ENCODE data around the gene PANK1.
"Not testable (repeated sequence)": the region's sequence is repeated elsewhere in the genome, so short reads cannot be mapped to it uniquely, and the experiment has no call there.

Gene PANK1

DNA sequence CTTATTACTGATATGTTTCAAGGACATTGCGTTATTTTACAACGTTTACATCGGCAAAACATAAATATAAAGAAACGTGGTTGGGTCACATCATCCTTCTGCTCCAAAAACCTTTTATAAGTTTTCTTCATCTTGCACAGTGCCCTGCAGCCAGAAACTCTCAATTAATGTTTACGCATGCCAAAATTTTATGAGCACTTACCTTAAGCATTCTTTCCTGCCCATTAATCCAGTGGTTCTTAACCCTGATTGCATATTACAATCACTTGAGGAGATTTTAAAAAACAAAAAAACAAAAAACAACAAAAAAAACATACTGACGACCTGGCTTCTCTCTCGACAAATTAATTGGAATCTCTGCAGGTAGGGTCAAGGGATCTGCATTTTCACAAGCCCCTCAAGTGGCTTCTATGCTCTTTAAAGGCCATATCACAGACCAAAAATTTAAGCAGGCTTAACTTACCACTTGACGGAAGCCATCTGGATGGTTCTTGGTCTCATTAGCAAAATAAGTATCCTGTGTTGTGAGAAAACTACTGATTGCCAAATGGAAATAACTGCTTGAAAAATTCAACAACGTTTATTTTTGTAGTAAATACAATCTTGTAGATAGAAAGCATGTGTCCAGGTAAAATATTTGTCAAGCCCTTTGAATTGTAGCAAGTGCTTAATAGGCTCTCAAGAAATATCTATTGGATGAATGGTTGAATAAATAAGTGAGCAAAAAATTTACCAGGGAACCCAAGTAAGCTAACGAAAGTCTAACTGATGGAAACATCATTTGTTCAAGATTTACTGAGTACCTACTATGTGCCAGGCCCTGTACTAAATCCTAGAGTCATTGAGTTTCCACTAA lies 78.7 kb downstream of the PANK1 start:
- DNase-seq: no peak

- DNase-seq: no peak
Measured at GRCh38 chr10:89565180-89565579, 79.9 kb downstream of the PANK1 start.

DNA sequence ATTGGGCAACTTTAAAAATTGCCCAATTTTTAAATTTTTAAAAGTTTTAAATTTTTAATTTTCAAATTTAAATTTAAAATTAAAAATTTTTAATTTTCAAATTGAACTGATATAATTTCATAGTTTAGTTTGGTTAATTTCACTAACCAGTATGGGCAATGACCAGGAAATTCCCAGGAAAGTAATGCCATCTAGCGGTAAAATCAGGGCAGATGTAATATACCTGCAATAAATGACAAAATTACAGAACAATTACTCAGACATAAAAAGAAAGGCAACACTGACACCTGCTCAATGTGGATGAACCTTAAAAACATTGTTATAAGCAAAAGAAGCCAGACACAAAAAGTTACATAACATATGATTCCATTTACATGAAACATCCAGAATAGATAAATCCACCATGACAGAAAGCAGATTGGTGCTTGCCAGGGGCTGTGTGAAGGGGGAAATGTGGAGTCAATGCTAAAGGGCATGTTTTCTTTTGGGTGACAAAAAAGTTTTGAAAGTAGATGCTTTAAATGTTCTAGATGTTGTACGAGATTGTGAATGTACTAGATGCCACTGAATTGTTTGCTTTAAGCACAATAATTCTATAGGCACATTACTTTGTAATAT lies 81.1 kb downstream of the PANK1 start:
- DNase-seq: no peak

GRCh38 chr10:89563311-89563710 lies 81.7 kb downstream of the PANK1 start:
- DNase-seq: no peak

- DNase-seq: no peak
Measured at GRCh38 chr10:89556600-89556999, 88.4 kb downstream of the PANK1 start.

DNA sequence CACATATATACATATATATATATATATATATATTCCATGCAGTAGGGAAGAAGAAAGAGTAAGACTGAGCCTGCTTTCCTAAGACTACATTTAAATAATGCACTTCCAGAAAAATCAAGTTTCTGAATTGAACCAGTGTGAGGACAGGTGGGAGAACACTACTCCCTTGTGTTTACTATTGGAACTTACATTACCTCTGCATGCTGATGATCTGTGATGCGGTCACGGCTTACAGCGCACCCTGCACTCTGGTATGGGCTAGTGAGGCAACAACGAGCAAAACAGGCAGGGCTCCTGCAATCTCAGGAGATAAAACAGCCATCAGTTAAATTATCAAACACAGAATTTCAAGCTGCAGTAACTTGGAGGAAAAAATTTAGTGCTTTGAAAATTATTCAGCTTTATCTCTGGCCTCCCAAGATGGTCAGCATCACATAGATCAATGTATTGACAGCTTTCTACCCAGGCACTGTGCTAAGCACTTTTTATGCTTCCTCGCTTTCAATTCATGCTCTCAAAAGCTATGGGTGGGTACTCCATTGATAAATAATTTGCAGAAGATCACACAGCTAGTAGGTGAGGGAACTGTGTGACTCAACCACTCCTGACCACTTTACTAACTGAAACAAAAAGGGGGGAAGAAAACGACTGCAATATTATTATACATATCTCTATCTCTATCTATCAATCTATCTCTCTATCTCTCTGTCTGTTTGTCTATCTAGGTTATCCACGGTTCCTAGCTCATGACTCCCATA lies 89.2 kb downstream of the PANK1 start:
- DNase-seq: no peak

DNA sequence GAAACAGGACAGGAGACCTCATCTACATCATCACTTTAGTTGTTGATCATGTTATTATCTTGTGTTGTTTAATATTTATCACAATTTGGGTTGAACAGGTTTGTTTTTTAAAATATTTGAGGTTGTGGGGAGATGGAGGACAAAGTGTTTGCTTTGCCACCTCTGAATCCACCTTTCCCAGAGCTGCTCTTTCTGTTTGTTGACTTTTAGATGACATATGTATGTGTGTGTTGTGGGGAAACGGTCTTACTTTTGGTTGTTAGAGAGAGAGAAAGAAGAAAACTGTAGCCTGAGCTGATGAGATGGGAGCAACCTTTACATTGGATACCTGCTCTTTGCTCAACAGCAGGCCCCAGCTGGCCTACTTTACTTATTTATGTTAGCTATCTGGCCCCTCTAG lies 90.6 kb downstream of the PANK1 start:
- DNase-seq: no peak

DNA sequence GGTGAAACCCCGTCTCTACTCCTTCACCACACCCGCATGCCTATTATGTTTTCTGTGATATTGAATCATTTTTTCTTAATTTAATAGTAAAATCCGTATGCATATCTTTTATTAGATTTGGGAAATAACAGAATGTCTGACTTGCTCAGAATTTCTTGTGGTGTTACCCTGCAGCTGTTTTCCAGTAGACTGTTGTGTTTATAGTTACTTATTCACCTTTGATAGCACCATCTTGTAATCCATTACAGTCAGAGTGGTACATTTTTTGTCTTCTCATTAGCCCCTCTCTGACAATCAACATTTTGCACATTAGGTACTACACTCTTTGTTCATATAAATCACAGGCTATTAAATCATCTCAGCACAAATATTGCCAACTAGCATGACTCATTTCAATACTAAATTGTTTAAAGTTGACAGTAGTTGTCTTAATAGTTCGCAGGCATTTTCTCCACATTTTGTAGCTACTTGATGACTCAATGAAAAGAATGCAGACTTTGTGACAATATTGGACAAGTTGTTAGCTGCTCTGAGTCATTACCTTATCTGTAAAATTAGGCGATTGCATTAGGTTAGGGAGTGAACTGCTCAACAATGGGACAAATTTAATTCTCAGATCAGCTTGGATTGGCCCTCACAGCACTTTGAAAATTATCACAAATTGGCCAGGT lies 91.8 kb downstream of the PANK1 start:
- no peak for DNase-seq

- DNase-seq: no peak
Measured at GRCh38 chr10:89552213-89552612, 92.8 kb downstream of the PANK1 start.

DNA sequence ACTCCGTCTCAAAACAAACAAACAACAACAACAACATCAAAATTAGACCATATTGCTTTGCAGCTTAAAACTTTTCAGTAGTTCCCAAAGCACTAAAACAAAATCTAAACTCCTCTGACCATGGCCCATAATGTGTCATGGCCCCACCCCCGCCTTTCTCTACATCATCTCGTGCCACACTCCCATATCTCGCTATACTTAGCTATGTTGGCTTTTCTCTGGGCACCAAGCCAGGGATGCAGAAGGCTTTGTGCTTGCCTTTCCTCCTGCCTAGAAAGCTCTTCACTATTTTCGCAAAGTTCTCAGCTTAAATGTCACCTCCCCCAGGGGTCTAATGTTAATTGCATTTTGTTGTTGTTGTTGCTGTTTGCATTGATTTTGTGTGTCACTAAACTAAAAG lies 94.5 kb downstream of the PANK1 start:
- DNase-seq: no peak

DNA sequence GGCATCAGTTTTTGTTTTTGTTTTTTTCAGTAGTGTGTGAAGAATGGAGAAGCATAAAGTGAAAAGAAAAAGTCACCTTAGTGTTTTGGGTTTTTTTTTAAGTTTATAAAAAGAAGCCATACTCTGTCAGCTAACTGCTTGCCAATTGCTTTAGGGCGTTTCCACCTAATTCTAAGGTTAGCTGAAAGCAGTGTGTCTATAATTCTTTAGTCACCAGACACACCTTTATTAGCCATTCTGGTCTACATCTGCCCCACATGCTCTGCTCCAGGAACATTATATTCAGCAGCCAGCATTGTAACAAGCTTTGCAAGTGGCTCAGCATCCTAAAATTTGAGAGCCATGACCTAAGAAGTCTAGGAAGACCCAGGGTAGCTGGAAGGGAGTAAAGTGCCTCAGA lies 95.5 kb downstream of the PANK1 start:
- DNase-seq: no peak

- DNase-seq: no peak
Measured at GRCh38 chr10:89548673-89549072, 96.4 kb downstream of the PANK1 start.

DNA sequence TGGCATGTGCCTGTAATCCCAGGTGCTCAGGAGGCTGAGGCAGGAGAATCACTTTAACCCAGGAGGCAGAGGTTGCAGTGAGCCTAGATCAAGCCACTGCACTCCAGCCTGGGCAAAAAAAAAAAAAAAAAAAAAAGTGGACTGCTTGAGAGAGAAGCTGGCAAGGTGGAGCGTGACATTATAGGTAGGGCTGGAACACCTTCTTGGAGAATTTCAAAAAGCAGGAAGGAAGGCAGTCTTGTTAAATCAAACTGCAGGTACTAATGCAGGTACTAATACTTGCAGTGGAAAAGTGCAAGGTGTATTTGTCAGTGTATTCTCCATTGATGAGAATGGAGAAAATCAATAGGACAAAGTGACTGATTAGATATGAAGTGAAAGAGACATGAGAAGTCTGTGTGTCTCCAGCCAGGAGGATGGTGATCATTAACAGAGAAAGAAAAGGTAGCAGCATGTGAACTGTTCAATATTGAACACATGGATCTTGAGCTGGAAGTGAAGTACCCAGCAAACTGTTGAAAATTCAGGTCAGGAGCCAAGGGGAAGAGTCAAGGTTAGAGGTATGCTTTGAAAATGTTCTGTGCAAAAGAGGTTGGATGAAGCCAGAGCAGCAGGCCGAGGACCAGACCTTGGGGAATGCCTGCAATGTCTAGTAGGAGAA lies 97.1 kb downstream of the PANK1 start:
- no peak for DNase-seq

DNA sequence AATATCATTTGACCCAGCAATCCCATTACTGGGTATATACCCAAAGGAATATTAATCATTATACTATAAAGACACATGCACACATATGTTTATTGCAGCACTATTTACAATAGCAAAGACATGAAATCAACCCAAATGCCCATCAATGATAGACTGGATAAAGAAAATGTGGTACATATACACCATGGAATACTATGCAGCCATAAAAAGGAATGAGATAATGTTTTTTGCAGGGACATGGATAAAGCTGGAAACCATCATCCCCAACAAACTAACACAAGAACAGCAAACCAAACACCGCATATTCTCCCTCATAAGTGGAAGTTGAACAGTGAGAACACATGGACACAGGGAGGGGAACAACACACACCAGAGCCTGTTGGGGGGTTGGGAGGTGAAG lies 98.4 kb downstream of the PANK1 start:
- DNase-seq: not testable (repeated sequence)

GRCh38 chr10:89543841-89544240 lies 101.2 kb downstream of the PANK1 start:
- DNase-seq: no peak

GRCh38 chr10:89540420-89540949 lies 104.6 kb downstream of the PANK1 start:
- DNase-seq: no peak

- no peak for DNase-seq
Measured at GRCh38 chr10:89537364-89537763, 107.7 kb downstream of the PANK1 start.

- DNase-seq: no peak
Measured at GRCh38 chr10:89536013-89536354, 109.1 kb downstream of the PANK1 start.

DNA sequence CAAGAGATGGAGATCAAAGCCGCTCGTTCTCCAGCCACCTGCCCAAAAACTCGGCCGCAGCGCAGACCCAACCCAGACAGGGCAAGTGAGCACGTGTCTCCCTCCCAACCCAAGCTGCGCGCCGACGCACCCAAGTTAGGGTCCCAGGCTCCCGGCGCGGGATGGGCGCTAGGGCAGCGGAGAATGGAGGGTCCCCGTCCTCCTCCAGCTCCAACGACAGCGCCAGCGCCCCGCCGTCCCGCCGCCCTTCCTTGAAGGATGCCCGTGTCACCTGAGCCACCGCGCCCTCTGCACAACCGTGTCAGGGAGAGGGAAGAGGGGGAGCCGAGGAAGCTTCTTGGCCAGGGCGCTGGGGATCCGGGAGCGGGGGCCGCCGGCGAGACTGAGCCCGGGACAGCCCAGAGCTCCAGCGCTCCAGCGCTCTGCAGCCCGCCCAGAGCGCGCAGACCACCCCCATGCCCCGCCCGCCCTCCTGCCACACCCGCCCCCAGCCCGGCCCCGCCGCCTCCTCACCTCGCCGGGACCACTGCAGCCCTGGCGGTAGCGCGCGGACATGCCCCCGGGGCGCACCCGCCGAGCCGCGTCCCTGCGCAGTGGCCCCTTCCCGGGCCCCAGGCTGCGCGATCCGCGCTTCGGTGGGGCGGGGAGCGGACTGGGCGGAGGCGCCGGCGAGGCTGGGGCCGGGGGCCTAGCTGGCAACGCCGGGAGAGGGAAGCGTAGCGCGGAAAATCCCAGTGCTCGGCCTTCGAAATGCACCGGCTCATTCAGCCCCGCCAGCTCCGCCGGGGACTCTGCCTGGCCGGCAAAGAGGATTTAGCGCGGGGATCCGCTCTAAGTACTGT lies 109.7 kb downstream of the PANK1 start, which contains the start of gene SLC16A12:
TSS of gene SLC16A12 (minus strand) at position 424 of the 842 bp plus-strand sequence. CDS start 73,016 bp downstream, outside the sequence.
- no peak for DNase-seq

- DNase-seq: no peak
Measured at GRCh38 chr10:89534826-89535166, 110.2 kb downstream of the PANK1 start.

Data from NCI-H1105 (cell line).